Measurements from ENCODE around the gene TRIM71.

The TRIM71 gene

DNA sequence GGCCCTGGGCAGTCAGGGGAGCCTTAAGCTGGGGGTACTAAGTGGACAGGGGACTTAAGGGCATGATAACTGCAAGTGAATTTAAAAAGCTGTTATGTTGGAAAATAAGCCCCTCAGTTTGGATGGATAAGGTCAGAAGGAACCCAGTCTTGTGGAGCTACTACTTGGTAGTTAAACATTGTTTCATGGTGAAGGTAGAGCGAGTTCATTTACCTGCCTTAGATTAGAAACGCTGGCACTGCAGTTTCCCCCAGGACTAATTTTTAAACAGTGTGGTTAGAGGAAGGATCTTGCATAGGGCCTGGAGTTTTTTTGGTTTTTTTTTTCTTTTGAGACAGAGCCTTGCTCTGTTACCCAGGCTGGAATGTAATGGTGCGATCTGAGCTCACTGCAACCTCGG, 31.2 kb downstream of the TRIM71 start:
- Histone ChIP-seq H3K27me3 (ENCODE audit: control insufficient read depth in 2 of 2, insufficient read depth in 2 of 2, low read length in 2 of 2) (no peaks in the 10 kb centered on the region), H3K27ac (ENCODE audit: low read depth in 2 of 2, low read length in 2 of 2) (no peak overlapping the region), H3K4me1 (ENCODE audit: control insufficient read depth in 2 of 2, insufficient read depth in 2 of 2, low read length in 2 of 2) (no peaks in the 10 kb centered on the region), H3K9me3 (ENCODE audit: control insufficient read depth in 2 of 2, low read length in 2 of 2) (no peaks in the 10 kb centered on the region), H3K9ac (ENCODE audit: low read depth in 1 of 2, low read length in 2 of 2) (no peak overlapping the region), H3K4me3 (ENCODE audit: low read length in 2 of 2) (no peak overlapping the region), H3K36me3 (ENCODE audit: control insufficient read depth in 2 of 2, insufficient read depth in 2 of 2, low read length in 2 of 2) (no peaks in the 10 kb centered on the region)

DNA sequence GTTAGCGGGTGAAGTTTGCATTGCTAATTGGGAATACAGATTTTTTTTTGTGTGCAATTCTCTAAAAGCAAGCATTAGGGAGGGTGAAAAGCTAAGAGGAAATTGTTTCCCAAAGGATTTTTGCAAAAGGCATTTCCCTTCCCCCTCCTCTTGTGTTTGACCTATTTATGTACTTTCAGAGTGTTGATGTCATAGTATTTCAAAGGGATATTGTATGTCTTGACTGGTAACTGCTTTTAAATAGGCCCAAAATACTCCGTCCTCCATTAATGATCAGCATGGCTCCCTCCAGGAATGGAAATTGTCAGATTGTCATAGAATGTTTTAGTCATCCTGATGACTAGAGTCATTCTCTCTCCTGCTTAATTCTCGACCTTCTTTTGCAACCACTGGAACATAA, 32.4 kb downstream of the TRIM71 start:
- no peaks in the 10 kb centered on the region for H3K4me1 ChIP-seq (ENCODE audit: control insufficient read depth in 2 of 2, insufficient read depth in 2 of 2, low read length in 2 of 2)
- H3K9ac ChIP-seq (ENCODE audit: low read depth in 1 of 2, low read length in 2 of 2) = no peak overlapping the region
- H3K27ac ChIP-seq (ENCODE audit: low read depth in 2 of 2, low read length in 2 of 2) = no peak overlapping the region
- no peaks in the 10 kb centered on the region for H3K9me3 ChIP-seq (ENCODE audit: control insufficient read depth in 2 of 2, low read length in 2 of 2)
- H3K27me3 ChIP-seq (ENCODE audit: control insufficient read depth in 2 of 2, insufficient read depth in 2 of 2, low read length in 2 of 2) = no peaks in the 10 kb centered on the region
- no peaks in the 10 kb centered on the region for H3K36me3 ChIP-seq (ENCODE audit: control insufficient read depth in 2 of 2, insufficient read depth in 2 of 2, low read length in 2 of 2)
- H3K4me3 ChIP-seq (ENCODE audit: low read length in 2 of 2) = no peak overlapping the region

DNA sequence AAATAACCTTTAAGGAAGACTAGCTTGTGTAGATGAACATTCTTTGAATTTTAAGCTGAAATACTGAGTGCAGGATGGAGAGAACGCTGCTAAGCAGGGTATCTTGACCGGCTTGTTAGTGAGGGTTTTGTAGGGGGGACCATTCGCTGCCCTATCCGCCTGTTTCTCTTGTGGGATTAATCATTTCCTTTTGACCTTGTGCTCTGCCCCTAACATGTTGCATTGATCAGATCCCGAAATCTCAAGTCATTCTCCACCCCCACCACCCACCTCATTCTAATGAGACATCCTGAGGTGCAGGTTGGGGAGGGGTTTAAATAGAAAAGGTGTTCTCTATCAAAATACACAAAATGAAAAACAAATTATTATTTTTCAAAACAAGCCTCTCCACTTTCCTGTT, 32.8 kb downstream of the TRIM71 start:
- Histone ChIP-seq H3K36me3 (ENCODE audit: control insufficient read depth in 2 of 2, insufficient read depth in 2 of 2, low read length in 2 of 2) (no peaks in the 10 kb centered on the region), H3K27ac (ENCODE audit: low read depth in 2 of 2, low read length in 2 of 2) (no peak overlapping the region), H3K9ac (ENCODE audit: low read depth in 1 of 2, low read length in 2 of 2) (no peak overlapping the region)

DNA sequence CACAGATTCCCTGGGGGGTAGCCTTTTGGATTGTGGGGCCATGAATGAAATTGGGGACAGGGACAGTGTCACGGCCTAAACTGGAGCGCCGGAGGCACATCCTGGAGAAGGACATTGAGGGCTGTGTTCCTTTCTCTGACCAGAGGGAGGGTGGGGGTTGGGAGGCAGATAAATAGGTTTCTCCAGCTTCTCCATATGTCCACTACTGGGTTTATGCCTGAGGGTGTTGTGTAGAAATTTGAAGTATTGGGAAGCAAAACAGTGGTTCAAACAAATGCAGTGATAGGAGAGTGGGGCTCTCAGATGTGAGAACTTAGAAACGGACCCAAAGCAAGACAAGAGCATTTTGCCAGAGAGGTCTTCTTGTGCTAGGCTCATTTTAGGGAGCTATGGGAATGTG, 34.3 kb downstream of the TRIM71 start:
- Histone ChIP-seq H3K36me3 (ENCODE audit: control insufficient read depth in 2 of 2, insufficient read depth in 2 of 2, low read length in 2 of 2) (no peaks in the 10 kb centered on the region), H3K4me3 (ENCODE audit: low read length in 2 of 2) (no peak overlapping the region), H3K9me3 (ENCODE audit: control insufficient read depth in 2 of 2, low read length in 2 of 2) (no peaks in the 10 kb centered on the region), H3K4me1 (ENCODE audit: control insufficient read depth in 2 of 2, insufficient read depth in 2 of 2, low read length in 2 of 2) (no peaks in the 10 kb centered on the region), H3K9ac (ENCODE audit: low read depth in 1 of 2, low read length in 2 of 2) (no peak overlapping the region), H3K27ac (ENCODE audit: low read depth in 2 of 2, low read length in 2 of 2) (no peak overlapping the region), H3K27me3 (ENCODE audit: control insufficient read depth in 2 of 2, insufficient read depth in 2 of 2, low read length in 2 of 2) (no peaks in the 10 kb centered on the region)

More for the DNA sequence above, 32.8 kb downstream of the TRIM71 start:
- Histone ChIP-seq H3K9me3 (ENCODE audit: control insufficient read depth in 2 of 2, low read length in 2 of 2) (no peaks in the 10 kb centered on the region), H3K27me3 (ENCODE audit: control insufficient read depth in 2 of 2, insufficient read depth in 2 of 2, low read length in 2 of 2) (no peaks in the 10 kb centered on the region), H3K4me1 (ENCODE audit: control insufficient read depth in 2 of 2, insufficient read depth in 2 of 2, low read length in 2 of 2) (no peaks in the 10 kb centered on the region), H3K4me3 (ENCODE audit: low read length in 2 of 2) (no peak overlapping the region)

DNA sequence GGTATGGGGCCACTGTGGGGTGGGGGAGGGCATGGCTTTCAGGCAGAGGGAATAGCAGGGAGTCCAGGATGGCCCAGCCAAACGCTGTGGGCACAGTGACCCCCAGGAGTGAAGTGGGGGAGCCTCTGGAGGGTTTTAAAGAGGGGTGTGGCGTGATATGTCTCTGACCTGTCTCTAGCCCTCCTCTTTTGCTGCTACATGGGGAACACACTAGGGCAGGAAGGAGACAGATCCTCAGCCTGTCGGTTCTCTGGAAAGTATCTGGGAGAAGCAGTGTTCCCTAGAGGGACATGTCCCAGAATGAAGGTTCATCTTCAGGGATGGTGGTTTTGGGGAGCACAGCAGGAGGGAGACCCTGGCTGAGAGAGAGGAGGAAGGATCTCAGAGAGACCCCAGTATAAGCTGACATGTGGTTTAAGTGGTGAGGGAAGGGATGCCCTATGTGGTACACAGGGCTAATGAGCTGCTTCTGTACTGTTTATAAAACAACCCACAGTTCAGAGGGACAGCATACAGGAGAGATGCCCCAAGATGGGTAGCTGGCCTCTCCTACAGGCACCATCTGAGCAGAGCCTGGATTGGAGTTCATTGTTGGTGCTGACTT, 37.7 kb downstream of the TRIM71 start:
- H3K4me1 ChIP-seq (ENCODE audit: control insufficient read depth in 2 of 2, insufficient read depth in 2 of 2, low read length in 2 of 2) = no peaks in the 10 kb centered on the region
- H3K27ac ChIP-seq (ENCODE audit: low read depth in 2 of 2, low read length in 2 of 2) = no peak overlapping the region
- no peak overlapping the region for H3K9ac ChIP-seq (ENCODE audit: low read depth in 1 of 2, low read length in 2 of 2)
- H3K36me3 ChIP-seq (ENCODE audit: control insufficient read depth in 2 of 2, insufficient read depth in 2 of 2, low read length in 2 of 2) = no peaks in the 10 kb centered on the region
- H3K27me3 ChIP-seq (ENCODE audit: control insufficient read depth in 2 of 2, insufficient read depth in 2 of 2, low read length in 2 of 2) = no peaks in the 10 kb centered on the region
- H3K4me3 ChIP-seq (ENCODE audit: low read length in 2 of 2) = no peak overlapping the region
- H3K9me3 ChIP-seq (ENCODE audit: control insufficient read depth in 2 of 2, low read length in 2 of 2) = no peaks in the 10 kb centered on the region

DNA sequence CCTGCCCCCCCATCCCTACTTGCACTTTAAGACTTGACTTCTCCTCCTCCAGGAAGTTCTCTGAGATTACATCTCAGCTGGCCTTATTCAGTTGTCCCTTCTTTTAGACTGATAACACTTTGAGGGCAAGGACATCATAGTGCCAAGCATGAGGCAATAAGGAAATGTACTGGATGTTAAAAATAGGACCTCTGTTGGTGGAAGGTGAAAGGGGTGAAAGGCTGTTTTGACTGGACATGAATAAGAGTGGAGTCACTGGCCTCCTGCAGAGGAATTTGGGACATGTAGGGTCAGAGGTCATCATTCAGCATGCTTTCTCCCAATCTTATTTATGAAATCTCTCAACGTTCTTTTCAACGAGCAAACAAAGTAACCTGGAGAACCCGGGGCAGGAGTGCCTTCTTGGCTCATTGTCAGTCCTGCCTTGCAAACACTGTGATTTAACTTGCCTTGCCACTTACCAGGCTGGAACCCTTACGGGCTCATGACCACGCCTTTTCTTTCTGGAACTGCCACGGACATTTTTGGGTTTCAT, 38.6 kb downstream of the TRIM71 start:
- Histone ChIP-seq H3K27me3 (ENCODE audit: control insufficient read depth in 2 of 2, insufficient read depth in 2 of 2, low read length in 2 of 2) (no peaks in the 10 kb centered on the region), H3K9me3 (ENCODE audit: control insufficient read depth in 2 of 2, low read length in 2 of 2) (no peaks in the 10 kb centered on the region), H3K27ac (ENCODE audit: low read depth in 2 of 2, low read length in 2 of 2) (no peak overlapping the region), H3K4me3 (ENCODE audit: low read length in 2 of 2) (no peak overlapping the region), H3K4me1 (ENCODE audit: control insufficient read depth in 2 of 2, insufficient read depth in 2 of 2, low read length in 2 of 2) (no peaks in the 10 kb centered on the region), H3K9ac (ENCODE audit: low read depth in 1 of 2, low read length in 2 of 2) (no peak overlapping the region), H3K36me3 (ENCODE audit: control insufficient read depth in 2 of 2, insufficient read depth in 2 of 2, low read length in 2 of 2) (no peaks in the 10 kb centered on the region)

DNA sequence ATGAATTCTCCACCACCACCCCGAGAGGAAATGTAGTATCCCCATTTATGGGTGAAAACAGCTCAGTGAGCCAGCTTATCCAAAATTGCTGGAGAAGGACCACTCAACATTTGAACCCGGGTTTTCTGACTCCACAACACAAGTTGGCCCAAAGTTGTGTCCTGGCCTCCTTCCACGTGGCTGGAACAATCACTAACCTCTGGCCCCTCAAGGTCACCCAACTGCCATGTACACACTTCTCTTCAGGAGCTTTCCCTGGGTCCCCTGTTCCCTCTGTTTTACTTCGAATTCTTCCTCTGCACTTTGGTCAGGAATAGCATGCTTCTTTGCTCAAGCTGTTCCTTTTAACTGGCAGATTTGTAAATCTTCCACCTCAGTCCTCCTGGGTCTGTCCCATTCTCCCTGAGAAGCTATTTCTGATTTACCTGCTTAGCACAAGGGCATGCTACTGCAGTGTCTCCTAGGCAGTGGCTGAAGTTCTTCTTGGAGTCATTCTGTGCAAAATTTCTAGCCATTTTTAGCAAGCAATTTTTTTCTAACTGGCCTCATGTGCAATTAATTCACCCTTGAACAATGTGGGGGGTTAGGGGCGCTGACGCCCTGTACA, 39.2 kb downstream of the TRIM71 start:
- no peak overlapping the region for H3K27ac ChIP-seq (ENCODE audit: low read depth in 2 of 2, low read length in 2 of 2)

DNA sequence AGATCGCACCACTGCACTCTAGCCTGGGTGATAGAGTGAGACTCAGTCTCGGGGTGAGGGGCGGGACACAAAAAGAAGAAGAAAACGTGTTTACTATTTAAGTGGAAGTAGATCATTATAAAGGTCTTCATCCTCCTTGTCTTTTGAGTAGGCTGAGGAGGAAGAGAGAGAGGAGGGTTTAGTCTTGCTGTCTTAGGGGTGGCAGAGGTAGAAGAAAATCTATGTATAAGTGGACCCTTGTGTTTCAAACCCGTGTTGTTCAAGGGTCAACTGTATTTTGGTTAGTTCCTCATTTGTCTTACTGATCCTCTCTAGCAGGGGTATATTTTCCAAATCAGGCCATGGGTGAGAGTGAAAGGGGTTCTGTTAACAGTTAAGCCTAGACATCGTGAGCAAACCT, 40.1 kb downstream of the TRIM71 start:
- no peak overlapping the region for H3K4me3 ChIP-seq (ENCODE audit: low read length in 2 of 2)
- H3K4me1 ChIP-seq (ENCODE audit: control insufficient read depth in 2 of 2, insufficient read depth in 2 of 2, low read length in 2 of 2) = no peaks in the 10 kb centered on the region
- no peak overlapping the region for H3K27ac ChIP-seq (ENCODE audit: low read depth in 2 of 2, low read length in 2 of 2)
- no peaks in the 10 kb centered on the region for H3K36me3 ChIP-seq (ENCODE audit: control insufficient read depth in 2 of 2, insufficient read depth in 2 of 2, low read length in 2 of 2)
- H3K27me3 ChIP-seq (ENCODE audit: control insufficient read depth in 2 of 2, insufficient read depth in 2 of 2, low read length in 2 of 2) = no peaks in the 10 kb centered on the region
- no peak overlapping the region for H3K9ac ChIP-seq (ENCODE audit: low read depth in 1 of 2, low read length in 2 of 2)
- no peaks in the 10 kb centered on the region for H3K9me3 ChIP-seq (ENCODE audit: control insufficient read depth in 2 of 2, low read length in 2 of 2)

More for the DNA sequence above, 39.2 kb downstream of the TRIM71 start:
- H3K9ac ChIP-seq (ENCODE audit: low read depth in 1 of 2, low read length in 2 of 2) = no peak overlapping the region
- no peaks in the 10 kb centered on the region for H3K36me3 ChIP-seq (ENCODE audit: control insufficient read depth in 2 of 2, insufficient read depth in 2 of 2, low read length in 2 of 2)
- no peak overlapping the region for H3K4me3 ChIP-seq (ENCODE audit: low read length in 2 of 2)
- H3K4me1 ChIP-seq (ENCODE audit: control insufficient read depth in 2 of 2, insufficient read depth in 2 of 2, low read length in 2 of 2) = no peaks in the 10 kb centered on the region
- H3K27me3 ChIP-seq (ENCODE audit: control insufficient read depth in 2 of 2, insufficient read depth in 2 of 2, low read length in 2 of 2) = no peaks in the 10 kb centered on the region
- H3K9me3 ChIP-seq (ENCODE audit: control insufficient read depth in 2 of 2, low read length in 2 of 2) = no peaks in the 10 kb centered on the region

DNA sequence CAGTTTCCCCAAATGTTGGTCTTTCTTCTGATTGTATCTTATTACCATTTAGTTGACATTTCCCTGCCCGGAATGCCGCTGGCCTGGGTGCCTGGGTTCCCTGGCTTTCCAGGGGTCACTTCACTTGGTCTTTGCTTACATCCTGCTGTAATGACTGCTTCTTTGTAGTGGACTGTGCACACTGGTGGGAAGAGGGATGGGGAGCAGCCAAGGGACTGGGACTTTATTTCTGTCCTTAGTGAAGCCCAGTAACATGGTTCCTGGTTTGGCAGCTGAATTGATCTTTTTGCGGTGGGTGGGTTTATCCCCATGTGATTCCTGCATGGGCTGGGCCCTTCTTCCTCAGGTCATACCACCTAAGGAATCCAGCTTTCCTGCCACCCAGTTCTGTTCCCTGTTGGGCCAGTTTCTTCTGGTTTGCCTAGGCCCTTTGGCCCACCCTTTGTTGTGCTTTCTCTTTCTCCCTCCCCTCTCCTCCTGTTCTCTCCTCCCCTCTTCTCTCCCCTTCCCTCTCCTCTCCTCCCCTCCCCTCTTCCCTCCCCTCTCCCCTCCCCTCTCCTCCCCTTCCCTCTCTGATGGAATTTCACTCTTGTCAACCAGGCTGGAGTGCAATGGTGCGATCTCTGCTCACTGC, 41.9 kb downstream of the TRIM71 start:
- no peaks in the 10 kb centered on the region for H3K36me3 ChIP-seq (ENCODE audit: control insufficient read depth in 2 of 2, insufficient read depth in 2 of 2, low read length in 2 of 2)
- H3K9ac ChIP-seq (ENCODE audit: low read depth in 1 of 2, low read length in 2 of 2) = no peak overlapping the region
- H3K9me3 ChIP-seq (ENCODE audit: control insufficient read depth in 2 of 2, low read length in 2 of 2) = no peaks in the 10 kb centered on the region
- no peaks in the 10 kb centered on the region for H3K27me3 ChIP-seq (ENCODE audit: control insufficient read depth in 2 of 2, insufficient read depth in 2 of 2, low read length in 2 of 2)
- H3K4me3 ChIP-seq (ENCODE audit: low read length in 2 of 2) = no peak overlapping the region
- H3K4me1 ChIP-seq (ENCODE audit: control insufficient read depth in 2 of 2, insufficient read depth in 2 of 2, low read length in 2 of 2) = no peaks in the 10 kb centered on the region
- H3K27ac ChIP-seq (ENCODE audit: low read depth in 2 of 2, low read length in 2 of 2) = no peak overlapping the region

DNA sequence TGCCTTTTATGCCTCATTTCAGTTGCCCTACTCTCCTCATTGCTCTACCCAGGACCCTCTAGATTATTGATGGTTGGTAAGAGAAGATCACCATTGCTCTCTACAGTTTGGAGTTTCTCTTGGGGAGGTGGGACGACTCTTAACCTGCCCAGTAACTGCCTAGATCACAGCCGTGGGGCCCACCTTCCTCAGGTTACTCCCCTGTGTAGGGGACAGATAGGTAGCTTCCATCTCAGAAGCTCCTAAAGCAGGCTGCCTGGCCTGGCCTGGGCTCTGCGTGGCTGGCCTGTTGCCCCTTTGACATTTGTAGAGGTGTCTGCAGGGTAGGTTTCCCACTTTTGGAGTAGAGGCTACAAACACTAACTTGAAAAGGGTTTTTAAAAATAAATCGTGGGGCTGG, 42.7 kb downstream of the TRIM71 start:
- Histone ChIP-seq H3K4me3 (ENCODE audit: low read length in 2 of 2) (no peak overlapping the region), H3K9me3 (ENCODE audit: control insufficient read depth in 2 of 2, low read length in 2 of 2) (no peaks in the 10 kb centered on the region), H3K4me1 (ENCODE audit: control insufficient read depth in 2 of 2, insufficient read depth in 2 of 2, low read length in 2 of 2) (no peaks in the 10 kb centered on the region), H3K27me3 (ENCODE audit: control insufficient read depth in 2 of 2, insufficient read depth in 2 of 2, low read length in 2 of 2) (no peaks in the 10 kb centered on the region), H3K9ac (ENCODE audit: low read depth in 1 of 2, low read length in 2 of 2) (no peak overlapping the region), H3K36me3 (ENCODE audit: control insufficient read depth in 2 of 2, insufficient read depth in 2 of 2, low read length in 2 of 2) (no peaks in the 10 kb centered on the region), H3K27ac (ENCODE audit: low read depth in 2 of 2, low read length in 2 of 2) (no peak overlapping the region)
